Measurements from ENCODE around the gene ABCC2. TPM values are rescaled to one million over a fixed set of nuclear protein-coding genes. Genes with fewer than 3 reads are reported as not detected.

Gene ABCC2
- total and polyA plus RNA-seq, 5 donors from 2014 or later = 0.31 to 3.6 (median 0.44) TPM

DNA sequence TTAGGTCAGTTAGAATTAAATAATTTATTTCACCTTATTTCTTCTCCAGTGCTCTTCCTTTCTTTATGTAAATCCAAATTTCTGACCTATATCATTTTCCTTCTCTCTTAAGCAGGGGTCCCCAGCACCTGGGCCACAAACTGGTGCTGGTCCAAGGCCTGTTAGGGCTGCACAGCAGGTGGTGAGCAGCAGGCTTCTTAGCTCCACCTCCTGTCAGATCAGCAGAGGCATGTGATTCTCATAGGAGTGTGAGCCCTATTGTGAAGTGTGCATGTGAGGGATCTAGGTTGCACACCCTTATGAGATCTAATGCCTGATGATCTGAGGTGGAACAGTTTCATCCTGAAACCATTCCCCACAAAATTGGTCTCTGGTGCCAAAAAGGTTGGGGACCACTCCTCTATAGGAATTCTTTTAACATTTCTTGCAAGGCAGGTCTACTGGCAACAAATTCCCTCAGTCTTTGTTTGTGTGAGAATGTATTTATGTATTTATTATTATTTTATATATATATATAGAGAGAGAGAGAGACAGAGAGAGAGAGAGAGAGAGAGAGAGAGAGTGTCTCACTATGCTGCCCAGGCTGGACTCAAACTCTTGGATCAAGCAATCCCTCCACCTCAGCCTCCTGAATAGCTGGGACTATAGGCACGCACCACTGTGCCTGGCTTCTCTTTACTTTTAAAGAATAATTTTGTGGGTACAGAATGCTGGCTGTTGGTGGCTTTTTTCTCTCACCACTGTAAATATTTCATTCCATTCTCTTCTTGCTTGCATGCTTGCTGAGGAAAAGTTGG, 4.3 kb upstream of the ABCC2 start:
- H3K27ac ChIP-seq (ENCODE audit: insufficient read depth, low read length, poor library complexity, severe bottlenecking) = no peak overlapping the region
- Mint-ChIP-seq H3K9me3 (peaks cover 0 to 6% (median 0%) of the 10 kb centered on the region in 7 donors), H3K27me3 (peaks cover 16% of the 10 kb centered on the region), H3K4me1 (peaks cover 0 to 9% (median 2%) of the 10 kb centered on the region in 4 donors), H3K27ac (no peak overlapping the region), H3K4me3 (no peak overlapping the region), H3K36me3 (peaks cover 21% of the 10 kb centered on the region)
- H3K9me3 ChIP-seq (ENCODE audit: control insufficient read depth in 2 of 2, low read length in 2 of 2) = no peaks in the 10 kb centered on the region
- no peaks in the 10 kb centered on the region for H3K4me1 ChIP-seq (ENCODE audit: control insufficient read depth, insufficient read depth, low read length, poor library complexity, severe bottlenecking)
- H3K36me3 ChIP-seq (ENCODE audit: control insufficient read depth, insufficient read depth, low read length) = no peaks in the 10 kb centered on the region
- ATAC-seq (ENCODE audit: low read depth in 2 of 2) (no peak), DNase-seq (peak in 1 of 3 donors; percentile 8)
- H3K27me3 ChIP-seq (ENCODE audit: control insufficient read depth, insufficient read depth, low read length) = no peaks in the 10 kb centered on the region
- no peak overlapping the region for H3K4me3 ChIP-seq (ENCODE audit: low read depth, low read length)

DNA sequence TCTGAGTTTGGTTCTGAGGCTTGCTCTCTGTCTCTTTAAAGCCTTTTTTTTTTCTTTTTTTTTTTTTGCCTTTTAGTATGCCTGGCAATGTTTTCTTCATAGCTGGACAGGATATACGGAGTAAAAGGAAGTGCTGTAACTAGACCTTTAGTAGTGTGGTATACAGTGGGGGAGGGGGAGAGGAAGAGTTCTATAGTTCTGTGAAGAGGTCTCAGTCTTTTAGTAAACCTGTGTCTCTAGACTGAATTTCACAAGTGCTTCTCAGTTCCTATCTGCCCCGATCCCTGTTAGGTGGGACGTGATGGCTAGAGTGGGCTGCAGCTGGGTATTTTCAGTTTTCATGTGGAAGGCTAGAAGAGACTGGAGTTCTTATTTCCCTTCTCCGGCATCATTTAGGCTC, 3.1 kb upstream of the ABCC2 start:
- no peak for ATAC-seq (ENCODE audit: low read depth in 2 of 2)
- DNase-seq = peak in 1 of 3 donors; percentile 74
- peaks cover 24% of the 10 kb centered on the region for H3K36me3 Mint-ChIP-seq

DNA sequence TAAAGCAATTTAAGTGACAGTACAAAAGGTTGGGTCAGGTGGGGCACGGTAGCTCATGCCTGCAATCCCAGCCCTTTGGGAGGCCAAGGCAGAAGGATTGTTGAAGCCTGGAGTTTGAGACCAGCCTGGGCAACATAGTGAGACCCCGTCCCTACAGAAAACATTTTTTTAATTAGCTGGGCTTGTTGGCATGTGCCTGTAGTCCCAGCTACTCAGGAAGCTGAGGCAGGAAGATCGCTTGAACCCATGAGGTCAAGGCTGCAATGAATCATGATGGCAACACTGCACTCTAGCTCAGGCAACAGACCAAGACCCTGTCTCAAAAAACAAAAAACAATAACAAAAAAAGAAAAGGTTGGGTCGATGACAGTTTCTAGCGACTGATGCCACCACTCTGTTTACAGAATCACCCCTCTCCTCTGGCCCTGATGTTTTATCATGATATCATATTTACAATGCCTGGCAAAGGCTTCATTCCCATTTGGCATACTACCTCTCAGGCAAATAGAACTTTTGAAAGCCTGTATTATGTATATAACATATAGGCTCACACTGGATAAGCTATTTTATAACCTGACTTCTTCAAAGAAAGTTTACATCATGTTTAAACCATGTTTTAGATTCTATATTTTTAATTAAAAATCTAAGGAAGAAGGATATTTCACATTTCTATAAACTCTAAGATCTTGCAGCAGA, 558 bp upstream of the ABCC2 start:
- Mint-ChIP-seq H3K9me3 (peaks cover 0 to 6% (median 0%) of the 10 kb centered on the region in 7 donors), H3K36me3 (peaks cover 32% of the 10 kb centered on the region), H3K4me1 (peaks cover 0 to 9% (median 2%) of the 10 kb centered on the region in 4 donors), H3K4me3 (no peak overlapping the region), H3K27ac (no peak overlapping the region), H3K27me3 (peaks cover 16% of the 10 kb centered on the region)
- Histone ChIP-seq H3K9me3 (ENCODE audit: control insufficient read depth in 2 of 2, low read length in 2 of 2) (no peaks in the 10 kb centered on the region), H3K27ac (ENCODE audit: insufficient read depth, low read length, poor library complexity, severe bottlenecking) (no peak overlapping the region), H3K27me3 (ENCODE audit: control insufficient read depth, insufficient read depth, low read length) (no peaks in the 10 kb centered on the region), H3K4me1 (ENCODE audit: control insufficient read depth, insufficient read depth, low read length, poor library complexity, severe bottlenecking) (no peaks in the 10 kb centered on the region), H3K36me3 (ENCODE audit: control insufficient read depth, insufficient read depth, low read length) (no peaks in the 10 kb centered on the region), H3K4me3 (ENCODE audit: low read depth, low read length) (no peak overlapping the region)
- ATAC-seq (ENCODE audit: low read depth in 2 of 2) (no peak), DNase-seq (no peak)

More for the DNA sequence above, 3.1 kb upstream of the ABCC2 start:
- no peaks in the 10 kb centered on the region for H3K4me1 ChIP-seq (ENCODE audit: control insufficient read depth, insufficient read depth, low read length, poor library complexity, severe bottlenecking)
- no peak overlapping the region for H3K27ac ChIP-seq (ENCODE audit: insufficient read depth, low read length, poor library complexity, severe bottlenecking)
- no peaks in the 10 kb centered on the region for H3K36me3 ChIP-seq (ENCODE audit: control insufficient read depth, insufficient read depth, low read length)
- peaks cover 0 to 6% (median 0%) of the 10 kb centered on the region in 7 donors for H3K9me3 Mint-ChIP-seq
- no peak overlapping the region for H3K4me3 ChIP-seq (ENCODE audit: low read depth, low read length)
- no peak overlapping the region for H3K4me3 Mint-ChIP-seq
- no peaks in the 10 kb centered on the region for H3K27me3 ChIP-seq (ENCODE audit: control insufficient read depth, insufficient read depth, low read length)
- H3K4me1 Mint-ChIP-seq = peaks cover 0 to 9% (median 2%) of the 10 kb centered on the region in 4 donors
- H3K9me3 ChIP-seq (ENCODE audit: control insufficient read depth in 2 of 2, low read length in 2 of 2) = no peaks in the 10 kb centered on the region
- H3K27ac Mint-ChIP-seq = no peak overlapping the region
- peaks cover 16% of the 10 kb centered on the region for H3K27me3 Mint-ChIP-seq

DNA sequence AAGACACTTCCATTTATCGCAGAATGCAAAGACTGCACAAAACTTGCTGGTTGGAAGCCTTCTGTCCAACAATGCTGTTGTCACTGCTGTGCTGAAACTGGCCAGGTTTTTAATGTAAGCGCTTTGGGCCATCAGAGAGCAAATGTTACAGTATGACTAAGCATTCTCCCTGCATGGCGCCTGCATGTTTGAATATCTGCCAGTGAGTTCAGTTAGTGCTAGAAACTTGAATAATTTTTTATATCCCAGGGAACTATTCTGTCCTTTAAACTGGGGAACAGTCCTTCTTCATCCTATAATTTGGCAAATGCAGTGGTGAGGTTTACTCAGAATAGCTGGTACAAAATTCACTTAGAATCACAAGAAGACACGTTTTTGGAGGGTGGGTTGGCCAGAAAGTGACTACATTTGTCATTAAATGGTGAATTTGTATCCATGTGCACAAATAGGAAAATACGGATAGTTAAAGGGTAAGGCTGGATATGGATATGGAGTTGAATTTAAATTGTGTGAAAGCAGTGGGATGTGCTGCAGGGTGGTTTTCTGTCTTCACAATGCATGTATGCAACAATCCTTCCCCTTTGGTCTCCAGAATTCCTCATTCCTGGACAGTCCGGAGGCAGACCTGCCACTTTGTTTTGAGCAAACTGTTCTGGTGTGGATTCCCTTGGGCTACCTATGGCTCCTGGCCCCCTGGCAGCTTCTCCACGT, 1.7 kb downstream of the ABCC2 start:
- no peak for ATAC-seq (ENCODE audit: low read depth in 2 of 2)
- DNase-seq = no peak
- Histone ChIP-seq H3K9me3 (ENCODE audit: control insufficient read depth in 2 of 2, low read length in 2 of 2) (no peaks in the 10 kb centered on the region), H3K36me3 (ENCODE audit: control insufficient read depth, insufficient read depth, low read length) (no peaks in the 10 kb centered on the region), H3K4me1 (ENCODE audit: control insufficient read depth, insufficient read depth, low read length, poor library complexity, severe bottlenecking) (no peaks in the 10 kb centered on the region), H3K27me3 (ENCODE audit: control insufficient read depth, insufficient read depth, low read length) (no peaks in the 10 kb centered on the region), H3K4me3 (ENCODE audit: low read depth, low read length) (no peak overlapping the region), H3K27ac (ENCODE audit: insufficient read depth, low read length, poor library complexity, severe bottlenecking) (no peak overlapping the region)
- Mint-ChIP-seq H3K4me1 (peaks cover 0 to 8% (median 2%) of the 10 kb centered on the region in 4 donors), H3K27ac (no peak overlapping the region), H3K4me3 (no peak overlapping the region), H3K36me3 (peaks cover 24% of the 10 kb centered on the region), H3K27me3 (peaks cover 8% of the 10 kb centered on the region), H3K9me3 (peaks cover 0 to 2% (median 0%) of the 10 kb centered on the region in 7 donors)

DNA sequence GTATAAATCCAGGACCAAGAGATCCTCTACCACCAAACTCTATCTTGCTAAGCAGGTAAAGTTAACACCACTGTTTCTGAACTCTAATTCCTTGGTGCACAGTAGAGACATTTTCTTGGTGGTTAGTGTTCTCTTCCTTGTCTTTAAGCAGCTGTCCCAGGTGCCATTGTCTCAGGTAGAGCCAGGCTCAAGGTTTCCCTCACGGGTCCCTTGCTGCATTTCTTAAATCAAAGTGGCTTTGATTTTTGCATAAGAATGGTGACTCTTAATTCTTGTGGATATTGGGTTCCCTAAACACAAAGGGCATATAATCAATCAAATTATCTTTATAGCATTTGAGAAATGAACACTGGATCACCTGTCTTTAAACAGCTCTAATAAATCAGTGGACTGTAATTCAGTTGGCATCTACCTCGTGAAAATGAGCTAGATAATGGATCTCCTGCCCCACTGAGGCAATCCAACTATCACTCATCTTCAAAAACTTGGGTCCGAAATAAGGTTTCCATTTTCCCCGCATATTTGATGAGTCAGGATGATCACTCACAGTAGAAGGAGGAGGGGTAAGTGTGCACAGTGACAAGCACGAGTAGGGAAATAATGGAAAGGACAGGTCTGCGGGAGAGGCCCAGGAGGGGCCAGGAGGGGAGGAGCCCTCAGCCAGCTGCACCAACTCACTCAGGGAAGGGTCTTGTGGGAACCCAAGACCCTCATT, 2.4 kb downstream of the ABCC2 start:
- Histone ChIP-seq H3K4me1 (ENCODE audit: control insufficient read depth, insufficient read depth, low read length, poor library complexity, severe bottlenecking) (no peaks in the 10 kb centered on the region), H3K36me3 (ENCODE audit: control insufficient read depth, insufficient read depth, low read length) (no peaks in the 10 kb centered on the region), H3K27ac (ENCODE audit: insufficient read depth, low read length, poor library complexity, severe bottlenecking) (no peak overlapping the region), H3K27me3 (ENCODE audit: control insufficient read depth, insufficient read depth, low read length) (no peaks in the 10 kb centered on the region), H3K9me3 (ENCODE audit: control insufficient read depth in 2 of 2, low read length in 2 of 2) (no peaks in the 10 kb centered on the region), H3K4me3 (ENCODE audit: low read depth, low read length) (no peak overlapping the region)
- H3K36me3 Mint-ChIP-seq = peaks cover 19% of the 10 kb centered on the region
- ATAC-seq (ENCODE audit: low read depth in 2 of 2) = no peak
- no peak overlapping the region for H3K27ac Mint-ChIP-seq
- H3K4me3 Mint-ChIP-seq = no peak overlapping the region
- DNase-seq = no peak
- peaks cover 0 to 2% (median 0%) of the 10 kb centered on the region in 7 donors for H3K9me3 Mint-ChIP-seq
- H3K27me3 Mint-ChIP-seq = peaks cover 4% of the 10 kb centered on the region
- H3K4me1 Mint-ChIP-seq = peaks cover 0 to 3% (median 0%) of the 10 kb centered on the region in 4 donors

DNA sequence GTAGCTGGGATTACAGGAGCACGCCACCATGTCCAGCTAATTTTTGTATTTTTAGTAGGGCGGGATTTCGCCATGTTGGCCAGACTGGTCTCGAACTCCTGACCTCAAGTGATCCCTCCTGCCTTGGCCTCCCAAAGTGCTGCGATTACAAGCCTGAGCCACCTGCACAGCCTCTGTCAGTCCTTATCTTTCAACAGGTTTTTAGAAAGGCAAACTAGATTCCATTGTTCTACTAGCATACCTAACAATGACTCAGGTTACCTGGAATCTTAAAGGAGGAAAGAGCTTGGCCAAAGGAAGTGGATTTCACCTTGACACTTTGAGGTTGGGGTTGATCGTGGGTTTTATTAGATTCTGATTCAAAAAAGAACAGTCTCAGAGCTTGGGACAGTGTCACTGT, 3.2 kb downstream of the ABCC2 start:
- Histone ChIP-seq H3K4me3 (ENCODE audit: low read depth, low read length) (no peak overlapping the region), H3K27ac (ENCODE audit: insufficient read depth, low read length, poor library complexity, severe bottlenecking) (no peak overlapping the region), H3K27me3 (ENCODE audit: control insufficient read depth, insufficient read depth, low read length) (no peaks in the 10 kb centered on the region), H3K9me3 (ENCODE audit: control insufficient read depth in 2 of 2, low read length in 2 of 2) (no peaks in the 10 kb centered on the region), H3K36me3 (ENCODE audit: control insufficient read depth, insufficient read depth, low read length) (no peaks in the 10 kb centered on the region), H3K4me1 (ENCODE audit: control insufficient read depth, insufficient read depth, low read length, poor library complexity, severe bottlenecking) (no peaks in the 10 kb centered on the region)
- H3K27ac Mint-ChIP-seq = no peak overlapping the region
- no peaks in the 10 kb centered on the region for H3K4me1 Mint-ChIP-seq
- H3K9me3 Mint-ChIP-seq = no peaks in the 10 kb centered on the region
- H3K4me3 Mint-ChIP-seq = no peak overlapping the region
- peaks cover 19% of the 10 kb centered on the region for H3K36me3 Mint-ChIP-seq
- ATAC-seq (ENCODE audit: low read depth in 2 of 2) = no peak
- no peak for DNase-seq
- no peaks in the 10 kb centered on the region for H3K27me3 Mint-ChIP-seq

DNA sequence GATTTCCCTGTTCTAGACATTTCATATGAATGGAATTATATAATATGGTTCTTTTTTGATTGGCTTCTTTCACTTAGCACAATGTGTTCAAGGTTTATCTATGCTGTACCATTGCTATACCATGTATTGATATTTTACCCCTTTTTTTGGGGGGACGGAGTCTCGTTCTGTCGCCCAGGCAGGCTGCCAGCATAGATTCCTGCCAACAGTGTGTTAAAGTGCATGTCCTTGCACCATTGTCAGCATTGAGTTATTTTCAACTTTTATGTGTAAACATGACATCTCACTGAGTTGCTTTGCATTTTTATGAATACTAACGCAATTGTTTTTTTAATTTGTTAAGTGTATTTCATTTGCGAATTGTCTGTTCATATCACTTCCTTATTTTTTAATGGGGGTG, 4.9 kb downstream of the ABCC2 start:
- Mint-ChIP-seq H3K36me3 (peaks cover 20% of the 10 kb centered on the region), H3K9me3 (no peaks in the 10 kb centered on the region), H3K27ac (no peak overlapping the region), H3K4me1 (no peaks in the 10 kb centered on the region), H3K27me3 (no peaks in the 10 kb centered on the region), H3K4me3 (no peak overlapping the region)
- DNase-seq (no peak), ATAC-seq (ENCODE audit: low read depth in 2 of 2) (no peak)
- Histone ChIP-seq H3K27ac (ENCODE audit: insufficient read depth, low read length, poor library complexity, severe bottlenecking) (no peak overlapping the region), H3K36me3 (ENCODE audit: control insufficient read depth, insufficient read depth, low read length) (no peaks in the 10 kb centered on the region), H3K4me3 (ENCODE audit: low read depth, low read length) (no peak overlapping the region), H3K4me1 (ENCODE audit: control insufficient read depth, insufficient read depth, low read length, poor library complexity, severe bottlenecking) (no peaks in the 10 kb centered on the region), H3K27me3 (ENCODE audit: control insufficient read depth, insufficient read depth, low read length) (no peaks in the 10 kb centered on the region), H3K9me3 (ENCODE audit: control insufficient read depth in 2 of 2, low read length in 2 of 2) (no peaks in the 10 kb centered on the region)

All from CD4-positive, CD25-positive, alpha-beta regulatory T cell (primary cell).